ENCODE measurements around the gene BRAP. TPM values are rescaled to one million over a fixed set of nuclear protein-coding genes. Genes with fewer than 3 reads are reported as not detected.
"Not testable (repeated sequence)": the region's sequence is repeated elsewhere in the genome, so short reads cannot be mapped to it uniquely, and the experiment has no call there.

Gene BRAP, protein sequence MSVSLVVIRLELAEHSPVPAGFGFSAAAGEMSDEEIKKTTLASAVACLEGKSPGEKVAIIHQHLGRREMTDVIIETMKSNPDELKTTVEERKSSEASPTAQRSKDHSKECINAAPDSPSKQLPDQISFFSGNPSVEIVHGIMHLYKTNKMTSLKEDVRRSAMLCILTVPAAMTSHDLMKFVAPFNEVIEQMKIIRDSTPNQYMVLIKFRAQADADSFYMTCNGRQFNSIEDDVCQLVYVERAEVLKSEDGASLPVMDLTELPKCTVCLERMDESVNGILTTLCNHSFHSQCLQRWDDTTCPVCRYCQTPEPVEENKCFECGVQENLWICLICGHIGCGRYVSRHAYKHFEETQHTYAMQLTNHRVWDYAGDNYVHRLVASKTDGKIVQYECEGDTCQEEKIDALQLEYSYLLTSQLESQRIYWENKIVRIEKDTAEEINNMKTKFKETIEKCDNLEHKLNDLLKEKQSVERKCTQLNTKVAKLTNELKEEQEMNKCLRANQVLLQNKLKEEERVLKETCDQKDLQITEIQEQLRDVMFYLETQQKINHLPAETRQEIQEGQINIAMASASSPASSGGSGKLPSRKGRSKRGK
- total RNA-seq = 10 to 100 TPM; 18.3 to 23.6 TPM

DNA sequence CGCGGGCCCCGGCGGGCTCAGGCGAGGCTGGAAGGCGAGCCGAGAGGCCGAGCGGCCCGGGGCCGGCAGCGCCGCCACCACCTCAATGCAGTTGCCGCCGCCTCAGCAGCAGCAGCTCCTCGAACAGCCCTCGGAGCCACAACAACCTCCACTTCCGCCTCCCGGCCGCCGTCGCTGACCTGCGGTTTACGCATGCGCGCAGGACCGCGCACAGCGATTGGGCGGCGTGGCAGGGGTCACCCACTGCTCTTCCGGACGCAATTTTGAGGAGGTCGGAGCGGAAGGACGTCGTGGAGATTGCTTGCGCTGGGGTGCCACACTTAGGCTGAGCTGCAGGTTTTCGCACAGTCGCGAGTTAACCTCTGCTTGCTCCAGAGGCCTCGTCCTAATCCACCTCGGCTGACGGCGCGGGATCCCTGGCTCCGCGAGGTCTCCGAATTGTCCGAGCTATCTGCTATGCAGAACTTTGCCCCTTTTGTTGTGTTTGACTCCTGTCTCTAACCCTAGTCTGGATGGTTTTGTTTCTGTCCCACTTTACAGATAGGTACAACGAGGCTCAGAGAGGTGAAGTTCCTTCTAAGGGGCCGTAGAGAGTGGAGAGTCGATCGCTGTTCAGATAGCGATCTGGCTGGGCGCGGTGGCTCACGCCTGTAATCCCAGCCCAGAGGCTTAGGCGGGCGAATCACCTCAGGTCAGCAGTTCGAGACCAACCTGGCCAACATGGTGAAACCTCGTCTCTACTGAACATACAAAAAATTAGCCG, at the start of gene BRAP, which contains the start of gene ACAD10:
Gene BRAP (minus strand): TSS at position 146 of the 763 bp plus-strand sequence. CDS start 164 bp downstream, outside the sequence.
Gene ACAD10 (plus strand): TSS at position 243 of the 763 bp plus-strand sequence. CDS start 6,657 bp downstream, outside the sequence.
- Mint-ChIP-seq H3K4me3 (peak within 1 kb of the TSS; percentile 89), H3K36me3 (ENCODE audit: low read depth) (peaks cover 20% of the 10 kb centered on the region), H3K27me3 (no peaks in the 10 kb centered on the region), H3K27ac (peak within 1 kb of the TSS; percentile 91), H3K9me3 (ENCODE audit: low read depth) (no peaks in the 10 kb centered on the region), H3K4me1 (peaks cover 31% of the 10 kb centered on the region)
- CTCF ChIA-PET = interaction anchor here (1.0 to 1.2 kb wide), 2 partner anchors 19 to 234 kb away, joined by 3 to 4 read pairs; no protein-coding TSS in a partner anchor
- intact Hi-C loops (cut with DNase I, micrococcal nuclease) = loop anchor here (1.0 to 10.0 kb wide), 14 partner anchors 87 to 1801 kb away; partner anchors contain the start of genes ATXN2 (in 2 of the 2), RPL6 (in 2 of the 2), ERP29 (in 1 of the 2) and GLTP (in 1 of the 2)
- peak; percentile 97 for ATAC-seq
- POLR2A ChIA-PET = interaction anchor here (0.5 to 1.7 kb wide), 5 partner anchors 12 to 350 kb away, joined by 3 to 5 read pairs (median 3); no protein-coding TSS in a partner anchor
- DNase-seq = peak; percentile 95

DNA sequence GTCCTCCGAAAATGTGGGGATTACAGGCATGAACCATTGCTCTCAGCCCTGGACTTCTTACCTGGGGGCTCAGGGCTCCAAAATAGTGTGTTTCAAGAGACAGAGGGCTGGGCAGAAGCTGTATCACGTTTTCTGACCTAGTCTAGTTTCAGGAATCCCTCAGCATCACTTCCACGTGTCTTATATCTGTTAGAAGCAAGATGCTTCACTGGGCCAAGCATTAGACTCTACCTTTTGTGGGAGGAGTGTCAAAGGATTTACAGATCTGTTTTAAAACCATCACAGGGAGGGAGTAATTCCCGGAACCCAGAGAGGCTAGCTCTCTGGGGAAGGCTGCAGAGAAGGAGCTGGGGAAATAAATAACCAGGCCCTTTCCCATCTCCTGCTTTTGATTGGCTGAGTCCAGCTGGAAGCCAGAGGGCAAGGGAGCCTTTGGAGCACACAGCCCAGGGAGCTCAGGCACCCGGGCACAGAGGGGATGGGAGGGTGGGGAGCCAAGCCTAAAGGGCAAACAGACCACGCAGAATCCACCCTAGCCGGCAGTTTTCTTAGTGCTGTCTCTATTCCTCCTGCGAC, 47.7 kb upstream of the BRAP start:
- Mint-ChIP-seq H3K4me3 (no peak overlapping the region), H3K4me1 (no peaks in the 10 kb centered on the region), H3K9me3 (ENCODE audit: low read depth) (no peaks in the 10 kb centered on the region), H3K27me3 (no peaks in the 10 kb centered on the region), H3K27ac (no peak overlapping the region), H3K36me3 (ENCODE audit: low read depth) (peaks cover 34% of the 10 kb centered on the region)
- intact Hi-C loops (cut with DNase I, micrococcal nuclease) = no loop called here
- no peak for ATAC-seq
- ChIA-PET POLR2A (no interaction called here), CTCF (interaction anchor here (0.6 to 0.7 kb wide), 4 partner anchors 8 to 578 kb away, joined by 3 to 5 read pairs (median 3); no protein-coding TSS in a partner anchor)
- DNase-seq = no peak

DNA sequence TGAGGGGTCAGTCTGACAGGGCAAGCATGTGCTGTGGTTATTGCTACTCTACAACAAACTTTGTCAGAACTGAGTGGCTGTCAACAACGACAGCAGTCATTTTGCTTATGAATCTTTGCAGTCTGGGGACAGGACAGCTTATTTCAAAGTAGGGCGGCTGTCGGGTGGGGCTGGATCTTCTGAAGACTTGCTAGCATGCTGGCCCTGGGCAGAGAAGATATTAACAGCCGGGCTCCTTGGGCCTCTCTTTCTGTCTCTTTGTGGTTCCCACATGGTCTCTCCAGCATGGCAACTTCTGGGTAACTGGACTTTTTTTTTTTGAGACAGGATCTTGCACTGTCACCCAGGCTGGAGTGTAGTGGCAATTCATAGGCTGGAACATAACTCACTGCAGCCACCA, 47.0 kb upstream of the BRAP start:
- no peak for DNase-seq
- Mint-ChIP-seq H3K27me3 (no peaks in the 10 kb centered on the region), H3K4me3 (no peak overlapping the region), H3K9me3 (ENCODE audit: low read depth) (no peaks in the 10 kb centered on the region), H3K4me1 (no peaks in the 10 kb centered on the region), H3K27ac (no peak overlapping the region), H3K36me3 (ENCODE audit: low read depth) (peaks cover 37% of the 10 kb centered on the region)
- CTCF ChIA-PET = interaction anchor here (0.7 kb wide), 1 partner anchor 9 kb away, joined by 3 read pairs; no protein-coding TSS in a partner anchor
- intact Hi-C loops (cut with DNase I, micrococcal nuclease) = no loop called here
- POLR2A ChIA-PET = no interaction called here
- no peak for ATAC-seq

DNA sequence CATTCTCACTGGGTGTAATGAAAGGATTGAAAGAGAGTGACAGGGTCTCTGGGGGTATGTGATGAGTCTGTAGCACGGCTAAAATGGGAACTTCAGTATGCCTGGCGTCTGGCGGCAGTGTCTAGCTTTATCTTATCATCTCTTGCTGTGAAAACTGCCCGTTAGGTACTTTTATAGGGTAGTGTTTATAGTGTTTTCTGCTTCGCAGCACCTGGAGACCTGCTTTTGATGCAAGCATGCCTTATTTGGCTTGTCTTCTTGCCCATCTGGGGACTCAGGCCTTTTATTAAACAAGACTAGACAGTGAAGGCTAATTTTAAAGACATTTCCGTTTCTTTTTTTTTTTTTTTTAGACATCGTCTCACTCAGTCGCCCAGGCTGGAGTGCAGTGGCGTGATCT, 44.7 kb upstream of the BRAP start:
- no peak for DNase-seq
- no peak for ATAC-seq
- ChIA-PET CTCF (interaction anchor here (1.1 to 1.7 kb wide), 2 partner anchors 12 to 21 kb away, joined by 3 to 5 read pairs; no protein-coding TSS in a partner anchor), POLR2A (no interaction called here)
- Mint-ChIP-seq H3K27me3 (no peaks in the 10 kb centered on the region), H3K36me3 (ENCODE audit: low read depth) (peaks cover 30% of the 10 kb centered on the region), H3K4me3 (no peak overlapping the region), H3K4me1 (no peaks in the 10 kb centered on the region), H3K9me3 (ENCODE audit: low read depth) (no peaks in the 10 kb centered on the region), H3K27ac (no peak overlapping the region)
- intact Hi-C loops (cut with DNase I, micrococcal nuclease) = no loop called here

DNA sequence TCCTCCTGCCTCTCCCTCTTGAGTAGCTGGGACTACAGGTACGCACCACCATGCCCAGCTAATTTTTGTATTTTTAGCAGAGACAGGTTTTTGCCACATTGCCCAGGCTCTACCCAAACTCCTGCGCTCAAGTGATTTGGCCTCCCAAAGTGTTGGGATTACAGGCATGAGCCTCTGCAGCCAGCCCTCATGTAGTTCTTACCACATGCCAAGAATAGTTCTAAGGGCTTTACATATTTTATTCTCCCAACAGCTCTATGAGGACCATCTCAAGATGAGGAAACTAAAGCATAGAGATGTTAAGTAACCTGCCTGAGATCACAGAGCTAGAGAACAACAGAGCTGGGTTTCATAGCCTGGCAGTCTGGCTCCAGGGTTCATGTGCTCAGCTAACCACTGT, 43.0 kb upstream of the BRAP start:
- Mint-ChIP-seq H3K4me3 (no peak overlapping the region), H3K27ac (no peak overlapping the region), H3K36me3 (ENCODE audit: low read depth) (peaks cover 22% of the 10 kb centered on the region), H3K9me3 (ENCODE audit: low read depth) (no peaks in the 10 kb centered on the region), H3K27me3 (no peaks in the 10 kb centered on the region), H3K4me1 (no peaks in the 10 kb centered on the region)
- ATAC-seq (no peak), DNase-seq (no peak)
- ChIA-PET CTCF (interaction anchor here (1.7 kb wide), 1 partner anchor 13 kb away, joined by 5 read pairs; no protein-coding TSS in a partner anchor), POLR2A (no interaction called here)
- intact Hi-C loops (cut with DNase I, micrococcal nuclease) = no loop called here

DNA sequence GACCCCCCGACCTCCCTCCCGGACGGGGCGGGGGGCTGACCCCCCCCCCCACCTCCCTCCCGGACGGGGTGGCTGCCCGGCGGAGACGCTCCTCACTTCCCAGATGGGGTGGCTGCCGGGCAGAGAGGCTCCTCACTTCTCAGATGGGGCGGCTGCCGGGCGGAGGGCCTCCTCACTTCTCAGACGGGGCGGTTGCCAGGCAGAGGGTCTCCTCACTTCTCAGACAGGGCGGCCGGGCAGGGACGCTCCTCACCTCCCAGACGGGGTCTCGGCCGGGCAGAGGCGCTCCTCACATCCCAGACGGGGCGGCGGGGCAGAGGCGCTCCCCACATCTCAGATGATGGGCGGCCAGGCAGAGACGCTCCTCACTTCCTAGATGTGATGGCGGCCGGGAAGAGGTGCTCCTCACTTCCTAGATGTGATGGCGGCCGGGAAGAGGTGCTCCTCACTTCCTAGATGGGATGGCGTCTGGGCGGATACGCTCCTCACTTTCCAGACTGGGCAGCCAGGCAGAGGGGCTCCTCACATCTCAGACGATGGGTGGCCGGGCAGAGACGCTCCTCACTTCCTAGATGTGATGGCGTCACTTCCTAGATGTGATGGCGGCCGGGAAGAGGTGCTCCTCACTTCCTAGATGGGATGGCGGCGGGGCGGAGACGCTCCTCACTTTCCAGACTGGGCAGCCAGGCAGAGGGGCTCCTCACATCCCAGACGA, 38.0 kb upstream of the BRAP start:
- peaks cover 13% of the 10 kb centered on the region for H3K36me3 Mint-ChIP-seq (ENCODE audit: low read depth)
- H3K4me3 Mint-ChIP-seq; H3K4me1 Mint-ChIP-seq; H3K27me3 Mint-ChIP-seq; H3K27ac Mint-ChIP-seq; POLR2A ChIA-PET; DNase-seq; intact Hi-C loops (cut with DNase I, micrococcal nuclease); H3K9me3 Mint-ChIP-seq (ENCODE audit: low read depth); CTCF ChIA-PET; ATAC-seq: not testable (repeated sequence)

DNA sequence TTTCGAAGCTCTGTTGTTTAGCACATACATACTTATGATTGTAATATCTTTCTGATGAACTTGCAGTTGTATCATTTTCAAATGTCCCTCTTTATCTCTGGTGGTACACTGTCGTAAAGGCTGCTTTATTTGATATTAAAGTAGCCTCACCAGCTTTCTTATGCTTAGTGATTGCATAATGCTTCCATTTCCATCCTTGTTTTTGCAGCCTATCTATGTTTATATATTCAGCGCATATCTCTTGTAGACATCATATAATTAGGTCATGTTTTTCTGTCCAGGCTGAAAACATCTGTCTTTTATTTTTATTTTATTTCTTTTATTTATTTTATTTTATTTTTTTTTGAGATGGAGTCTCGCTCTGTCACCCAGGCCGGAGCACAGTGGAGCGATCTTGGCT, 34.7 kb upstream of the BRAP start:
- Mint-ChIP-seq H3K4me1 (no peaks in the 10 kb centered on the region), H3K27me3 (no peaks in the 10 kb centered on the region), H3K9me3 (ENCODE audit: low read depth) (no peaks in the 10 kb centered on the region), H3K27ac (no peak overlapping the region), H3K4me3 (no peak overlapping the region), H3K36me3 (ENCODE audit: low read depth) (peaks cover 14% of the 10 kb centered on the region)
- intact Hi-C loops (cut with DNase I, micrococcal nuclease) = no loop called here
- ChIA-PET POLR2A (no interaction called here), CTCF (interaction anchor here (1.1 kb wide), 1 partner anchor 92 kb away, joined by 4 read pairs; no protein-coding TSS in a partner anchor)
- DNase-seq = no peak
- no peak for ATAC-seq

DNA sequence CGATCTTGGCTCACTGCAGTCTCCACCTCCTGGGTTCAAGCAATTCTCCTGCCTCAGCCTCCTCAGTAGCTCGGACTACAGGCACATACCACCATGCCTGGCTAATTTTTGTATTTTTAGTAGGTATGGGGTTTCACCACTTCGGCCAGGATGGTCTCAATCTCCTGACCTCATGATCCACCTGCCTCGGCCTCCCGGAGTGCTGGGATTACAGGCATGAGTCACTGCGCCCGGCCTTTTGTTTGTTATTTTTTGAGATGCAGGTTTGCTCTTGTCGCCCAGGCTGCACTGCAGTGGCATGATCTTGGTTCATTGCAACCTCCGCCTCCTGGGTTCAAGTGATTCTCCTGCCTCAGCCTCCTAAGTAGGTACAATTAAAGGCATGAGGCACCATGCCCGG, 33.6 kb upstream of the BRAP start:
- H3K27me3 Mint-ChIP-seq; H3K27ac Mint-ChIP-seq; H3K9me3 Mint-ChIP-seq (ENCODE audit: low read depth); H3K4me3 Mint-ChIP-seq; DNase-seq; intact Hi-C loops (cut with DNase I, micrococcal nuclease); H3K4me1 Mint-ChIP-seq; ATAC-seq; CTCF ChIA-PET: not testable (repeated sequence)
- H3K36me3 Mint-ChIP-seq (ENCODE audit: low read depth) = peaks cover 17% of the 10 kb centered on the region
- POLR2A ChIA-PET = interaction anchor here (0.7 kb wide), 1 partner anchor 73 kb away, joined by 5 read pairs; no protein-coding TSS in a partner anchor

DNA sequence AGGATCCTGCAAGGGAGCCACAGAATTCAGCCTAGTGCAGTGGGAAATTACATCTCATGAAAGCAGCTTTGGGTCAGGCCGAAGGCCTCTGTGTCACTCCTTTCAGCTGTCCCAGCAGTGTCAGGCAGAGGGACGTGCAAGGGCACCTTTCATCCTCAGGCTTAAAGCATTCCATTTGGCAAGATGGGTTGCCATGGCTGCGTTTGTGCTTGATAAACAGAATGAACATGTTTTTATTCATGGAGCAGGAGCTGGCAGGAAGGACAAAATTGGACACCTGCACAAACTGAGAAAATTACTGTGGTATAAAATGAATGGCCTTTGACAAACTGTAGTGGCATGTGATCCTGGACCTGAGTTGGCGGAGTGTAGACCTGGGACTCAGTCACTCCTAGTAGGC, 29.5 kb upstream of the BRAP start:
- CTCF ChIA-PET = no interaction called here
- no peak overlapping the region for H3K27ac Mint-ChIP-seq
- no peak overlapping the region for H3K4me3 Mint-ChIP-seq
- H3K36me3 Mint-ChIP-seq (ENCODE audit: low read depth) = peaks cover 21% of the 10 kb centered on the region
- no peaks in the 10 kb centered on the region for H3K9me3 Mint-ChIP-seq (ENCODE audit: low read depth)
- H3K4me1 Mint-ChIP-seq = no peaks in the 10 kb centered on the region
- ATAC-seq (no peak), DNase-seq (no peak)
- intact Hi-C loops (cut with DNase I, micrococcal nuclease) = no loop called here
- POLR2A ChIA-PET = no interaction called here
- no peaks in the 10 kb centered on the region for H3K27me3 Mint-ChIP-seq

DNA sequence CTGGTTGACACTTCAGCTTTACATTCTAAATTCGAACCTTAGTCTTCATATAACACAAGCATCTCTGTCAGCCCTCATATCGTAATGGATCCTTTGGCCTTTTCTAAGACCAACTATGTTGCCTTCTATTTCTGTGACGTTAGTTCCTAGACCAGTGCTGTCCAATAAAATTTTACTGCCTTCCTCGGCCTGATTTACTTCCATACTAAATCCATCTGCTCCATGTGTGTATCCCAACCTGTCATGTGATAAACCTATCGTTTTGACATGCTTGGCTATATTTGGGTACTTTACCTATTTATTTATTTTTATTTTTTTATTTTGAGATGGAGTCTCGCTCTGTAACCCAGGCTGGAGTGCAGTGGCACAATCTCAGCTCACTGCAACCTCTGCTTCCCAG, 20.4 kb upstream of the BRAP start:
- H3K27ac Mint-ChIP-seq = no peak overlapping the region
- H3K36me3 Mint-ChIP-seq (ENCODE audit: low read depth) = peaks cover 23% of the 10 kb centered on the region
- POLR2A ChIA-PET = interaction anchor here (0.6 kb wide), 1 partner anchor 107 kb away, joined by 3 read pairs; no protein-coding TSS in a partner anchor
- no peaks in the 10 kb centered on the region for H3K27me3 Mint-ChIP-seq
- H3K9me3 Mint-ChIP-seq (ENCODE audit: low read depth) = no peaks in the 10 kb centered on the region
- no peak for DNase-seq
- ATAC-seq = no peak
- no peaks in the 10 kb centered on the region for H3K4me1 Mint-ChIP-seq
- no peak overlapping the region for H3K4me3 Mint-ChIP-seq
- CTCF ChIA-PET = interaction anchor here (0.7 kb wide), 1 partner anchor 107 kb away, joined by 3 read pairs; no protein-coding TSS in a partner anchor
- intact Hi-C loops (cut with DNase I, micrococcal nuclease) = no loop called here

Data from activated CD4-positive, alpha-beta T cell treated with anti-CD3 and anti-CD28 coated beads for 36 hours (primary cell).